ENCODE results near the gene GCNT1. TPM values are rescaled to one million over a fixed set of nuclear protein-coding genes. Genes with fewer than 3 reads are reported as not detected.
"Not testable (repeated sequence)": the region's sequence is repeated elsewhere in the genome, so short reads cannot be mapped to it uniquely, and the experiment has no call there.

Gene GCNT1
- total RNA-seq, 1 donor from 2014 or later = 13.1 TPM

DNA sequence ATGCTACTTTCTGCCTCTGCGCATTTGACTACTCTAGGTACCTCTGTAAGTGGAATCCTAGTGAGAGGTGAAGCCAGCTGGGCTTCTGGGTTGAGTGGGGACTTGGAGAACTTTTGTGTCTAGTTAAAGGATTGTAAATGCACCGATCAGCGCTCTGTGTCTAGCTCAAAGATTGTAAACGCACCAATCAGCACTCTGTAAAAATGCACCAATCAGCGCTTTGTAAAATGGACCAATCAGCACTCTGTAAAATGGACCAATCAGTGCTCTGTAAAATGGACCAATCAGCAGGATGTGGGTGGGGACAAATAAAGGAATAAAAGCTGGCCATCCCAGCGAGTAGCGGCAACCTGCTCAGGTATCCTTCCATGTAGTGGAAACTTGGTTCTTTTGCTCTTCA, 18.8 kb downstream of the GCNT1 start:
- H3K27ac Mint-ChIP-seq; H3K4me1 Mint-ChIP-seq (ENCODE audit: low read depth); H3K27me3 Mint-ChIP-seq (ENCODE audit: insufficient read depth); intact Hi-C loops (cut with micrococcal nuclease); DNase-seq (ENCODE audit: low spot score); H3K4me3 Mint-ChIP-seq: not testable (repeated sequence)
- H3K9me3 Mint-ChIP-seq = peaks cover 19% of the 10 kb centered on the region
- H3K36me3 Mint-ChIP-seq (ENCODE audit: low read depth) = peaks cover 19% of the 10 kb centered on the region

DNA sequence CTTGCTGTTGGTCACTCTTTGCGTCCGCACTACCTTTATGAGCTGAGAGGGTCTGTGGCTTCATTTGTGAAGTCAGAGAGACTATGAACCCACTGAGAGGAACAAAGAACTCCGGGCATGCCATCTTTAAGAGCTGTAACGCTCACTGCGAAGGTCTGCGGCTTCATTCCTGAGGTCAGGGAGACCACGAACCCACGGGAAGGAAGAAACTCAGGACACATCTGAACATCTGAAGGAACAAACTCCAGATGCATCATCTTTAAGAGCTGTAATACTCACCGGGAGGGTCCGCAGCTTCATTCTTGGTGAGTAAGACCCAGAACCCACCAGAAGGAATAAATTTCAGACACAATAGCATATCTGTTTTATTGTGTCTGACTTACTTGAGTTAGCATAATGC, 19.2 kb downstream of the GCNT1 start:
- H3K27ac Mint-ChIP-seq = no peak overlapping the region
- H3K27me3 Mint-ChIP-seq (ENCODE audit: insufficient read depth) = no peaks in the 10 kb centered on the region
- peaks cover 19% of the 10 kb centered on the region for H3K9me3 Mint-ChIP-seq
- no peak overlapping the region for H3K4me3 Mint-ChIP-seq
- H3K4me1 Mint-ChIP-seq (ENCODE audit: low read depth) = no peaks in the 10 kb centered on the region
- intact Hi-C loops (cut with micrococcal nuclease) = no loop called here
- peaks cover 19% of the 10 kb centered on the region for H3K36me3 Mint-ChIP-seq (ENCODE audit: low read depth)
- no peak for DNase-seq (ENCODE audit: low spot score)

DNA sequence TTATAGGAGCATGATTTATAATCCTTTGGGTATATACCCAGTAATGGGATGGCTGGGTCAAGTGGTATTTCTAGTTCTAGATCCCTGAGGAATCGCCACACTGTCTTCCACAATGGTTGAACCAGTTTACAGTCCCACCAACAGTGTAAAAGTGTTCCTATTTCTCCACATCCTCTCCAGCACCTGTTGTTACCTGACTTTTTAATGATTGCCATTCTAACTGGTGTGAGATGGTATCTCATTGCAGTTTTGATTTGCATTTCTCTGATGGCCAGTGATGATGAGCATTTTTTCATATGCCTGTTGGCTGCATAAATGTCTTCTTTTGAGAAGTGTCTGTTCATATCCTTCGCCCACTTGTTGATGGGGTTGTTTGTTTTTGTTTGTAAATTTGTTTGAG, 20.4 kb downstream of the GCNT1 start:
- H3K27ac Mint-ChIP-seq; H3K4me1 Mint-ChIP-seq (ENCODE audit: low read depth); H3K4me3 Mint-ChIP-seq; DNase-seq (ENCODE audit: low spot score); intact Hi-C loops (cut with micrococcal nuclease); H3K27me3 Mint-ChIP-seq (ENCODE audit: insufficient read depth): not testable (repeated sequence)
- peaks cover 19% of the 10 kb centered on the region for H3K9me3 Mint-ChIP-seq
- peaks cover 19% of the 10 kb centered on the region for H3K36me3 Mint-ChIP-seq (ENCODE audit: low read depth)

DNA sequence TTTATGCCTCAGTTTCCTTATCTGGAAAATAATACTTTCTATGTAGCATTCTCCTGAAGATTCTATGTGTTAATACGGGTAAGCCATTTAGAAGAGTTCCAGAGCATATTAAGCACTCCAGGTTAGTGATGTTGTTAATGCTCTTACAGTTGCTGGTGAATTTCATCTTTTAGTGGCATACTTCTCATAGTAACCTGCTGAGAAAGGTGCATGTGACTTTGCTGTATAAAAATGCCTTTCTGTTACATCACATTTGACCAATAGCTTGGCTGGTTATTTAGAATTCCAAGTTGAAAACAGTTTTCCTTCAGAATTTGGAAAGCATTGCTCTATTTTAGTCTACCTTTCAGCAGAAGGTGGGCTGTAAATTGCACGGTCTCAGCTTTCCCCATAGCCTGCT, 27.2 kb downstream of the GCNT1 start:
- Mint-ChIP-seq H3K9me3 (peaks cover 12% of the 10 kb centered on the region), H3K27ac (no peak overlapping the region), H3K36me3 (ENCODE audit: low read depth) (peaks cover 14% of the 10 kb centered on the region), H3K4me1 (ENCODE audit: low read depth) (peaks cover 19% of the 10 kb centered on the region), H3K27me3 (ENCODE audit: insufficient read depth) (no peaks in the 10 kb centered on the region), H3K4me3 (no peak overlapping the region)
- DNase-seq (ENCODE audit: low spot score) = no peak
- intact Hi-C loops (cut with micrococcal nuclease) = no loop called here

DNA sequence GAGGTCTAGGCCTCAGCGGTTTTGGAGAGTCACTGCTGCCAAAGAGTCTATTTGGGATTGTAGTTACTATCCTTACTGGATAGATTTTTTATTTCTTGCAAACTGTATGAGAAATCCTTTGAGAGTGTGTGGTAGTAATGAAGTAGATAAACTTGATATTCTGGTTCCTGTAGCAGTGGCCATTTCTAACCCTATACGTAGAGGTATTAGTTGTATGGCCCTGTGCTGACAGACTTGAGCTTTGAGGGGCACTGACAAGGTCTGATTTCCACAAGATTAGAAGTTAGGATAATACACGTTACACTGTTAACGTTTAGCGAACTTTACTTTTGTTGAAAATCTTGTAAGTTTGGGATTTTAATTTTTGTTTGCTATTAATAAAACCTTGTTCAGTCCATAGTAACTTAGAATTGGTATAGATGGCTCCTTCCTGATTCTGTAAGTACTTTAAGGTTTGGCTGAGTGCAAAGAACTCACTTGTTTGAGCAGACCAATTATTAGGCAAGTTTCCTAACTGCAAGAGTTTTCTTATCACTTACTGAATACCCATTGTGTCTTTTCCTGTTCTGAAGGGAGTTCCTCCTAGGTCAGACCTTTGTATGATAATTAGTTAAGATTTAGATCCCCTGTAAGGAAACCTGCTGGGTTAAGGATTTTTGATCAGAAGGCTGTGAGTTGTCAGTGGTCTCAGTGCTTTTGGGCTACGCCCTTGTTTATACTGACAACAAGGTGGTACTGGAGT, 31.4 kb downstream of the GCNT1 start:
- no peak overlapping the region for H3K27ac Mint-ChIP-seq
- no peak overlapping the region for H3K4me3 Mint-ChIP-seq
- peaks cover 15% of the 10 kb centered on the region for H3K9me3 Mint-ChIP-seq
- peaks cover 21% of the 10 kb centered on the region for H3K4me1 Mint-ChIP-seq (ENCODE audit: low read depth)
- H3K36me3 Mint-ChIP-seq (ENCODE audit: low read depth) = peaks cover 14% of the 10 kb centered on the region
- intact Hi-C loops (cut with micrococcal nuclease) = no loop called here
- H3K27me3 Mint-ChIP-seq (ENCODE audit: insufficient read depth) = no peaks in the 10 kb centered on the region
- no peak for DNase-seq (ENCODE audit: low spot score)

DNA sequence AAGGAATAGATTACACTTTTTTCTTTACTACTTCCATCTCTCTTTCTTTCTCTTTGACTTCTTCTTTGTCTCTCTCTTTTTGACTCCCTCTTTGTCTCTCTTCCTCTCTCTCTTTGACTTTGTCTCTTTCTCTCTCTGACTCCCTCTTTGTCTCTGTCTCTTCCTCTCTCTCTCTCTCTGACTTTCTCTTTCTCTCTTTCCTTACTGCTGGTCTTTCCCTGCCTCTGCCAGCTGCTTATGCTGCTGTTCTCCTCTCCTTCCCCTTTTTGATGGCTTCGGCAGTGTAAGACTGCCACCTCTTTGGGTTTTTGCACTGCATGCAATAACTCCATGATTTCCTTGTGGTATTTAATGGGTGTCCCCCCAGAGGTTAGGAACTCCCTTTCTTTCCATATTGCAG, 32.1 kb downstream of the GCNT1 start:
- Mint-ChIP-seq H3K9me3 (peaks cover 17% of the 10 kb centered on the region), H3K36me3 (ENCODE audit: low read depth) (peaks cover 14% of the 10 kb centered on the region), H3K27ac (peak overlapping the region; percentile 29), H3K4me1 (ENCODE audit: low read depth) (peaks cover 21% of the 10 kb centered on the region)
- intact Hi-C loops (cut with micrococcal nuclease); H3K27me3 Mint-ChIP-seq (ENCODE audit: insufficient read depth); DNase-seq (ENCODE audit: low spot score); H3K4me3 Mint-ChIP-seq: not testable (repeated sequence)

DNA sequence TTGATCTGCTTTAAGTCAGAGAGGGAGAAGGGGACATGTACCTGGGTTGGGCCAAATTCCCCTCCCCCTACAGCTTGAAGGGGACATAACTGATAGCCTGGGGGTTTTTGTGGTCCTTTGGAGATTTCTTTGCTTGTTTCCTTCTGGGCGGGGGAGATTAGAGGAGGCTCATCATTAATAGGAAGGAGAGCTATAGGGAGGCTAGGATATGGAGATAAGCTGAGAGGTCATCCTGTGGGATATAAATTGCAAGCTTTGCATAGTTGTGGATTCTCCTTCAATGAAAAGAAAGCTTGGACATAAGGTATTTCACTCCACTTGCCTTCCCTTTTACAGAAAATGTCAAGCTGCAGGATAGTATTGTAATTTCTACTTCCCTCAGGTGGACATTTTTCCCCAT, 34.5 kb downstream of the GCNT1 start:
- intact Hi-C loops (cut with micrococcal nuclease); H3K27ac Mint-ChIP-seq: not testable (repeated sequence)
- peaks cover 15% of the 10 kb centered on the region for H3K4me1 Mint-ChIP-seq (ENCODE audit: low read depth)

DNA sequence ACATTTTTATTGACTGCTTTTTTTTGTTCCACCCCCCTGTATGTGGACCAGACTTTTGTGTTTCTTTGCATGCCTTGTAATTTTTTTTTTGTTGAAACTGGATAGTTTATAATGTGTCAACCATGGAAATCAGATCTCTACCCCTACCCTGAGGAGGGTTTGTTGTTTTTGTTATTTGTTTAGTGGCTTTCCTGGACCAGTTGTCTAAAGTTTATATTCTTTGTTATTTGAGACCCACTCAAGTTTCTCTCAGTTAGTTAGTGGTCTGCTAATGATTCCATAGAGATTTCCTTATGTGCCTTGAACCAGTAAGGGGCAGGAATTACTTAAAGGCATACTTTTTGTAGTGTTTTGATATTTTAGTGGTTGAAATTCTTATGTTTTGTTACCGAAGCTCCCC, 41.1 kb downstream of the GCNT1 start:
- Mint-ChIP-seq H3K9me3 (peaks cover 5% of the 10 kb centered on the region), H3K36me3 (ENCODE audit: low read depth) (peaks cover 6% of the 10 kb centered on the region), H3K27ac (no peak overlapping the region), H3K4me3 (no peak overlapping the region), H3K4me1 (ENCODE audit: low read depth) (no peaks in the 10 kb centered on the region), H3K27me3 (ENCODE audit: insufficient read depth) (no peaks in the 10 kb centered on the region)
- intact Hi-C loops (cut with micrococcal nuclease) = no loop called here
- no peak for DNase-seq (ENCODE audit: low spot score)

More for the DNA sequence above, 34.5 kb downstream of the GCNT1 start:
- not testable (repeated sequence) for H3K4me3 Mint-ChIP-seq; DNase-seq (ENCODE audit: low spot score); H3K27me3 Mint-ChIP-seq (ENCODE audit: insufficient read depth); H3K36me3 Mint-ChIP-seq (ENCODE audit: low read depth)
- H3K9me3 Mint-ChIP-seq = peaks cover 12% of the 10 kb centered on the region

DNA sequence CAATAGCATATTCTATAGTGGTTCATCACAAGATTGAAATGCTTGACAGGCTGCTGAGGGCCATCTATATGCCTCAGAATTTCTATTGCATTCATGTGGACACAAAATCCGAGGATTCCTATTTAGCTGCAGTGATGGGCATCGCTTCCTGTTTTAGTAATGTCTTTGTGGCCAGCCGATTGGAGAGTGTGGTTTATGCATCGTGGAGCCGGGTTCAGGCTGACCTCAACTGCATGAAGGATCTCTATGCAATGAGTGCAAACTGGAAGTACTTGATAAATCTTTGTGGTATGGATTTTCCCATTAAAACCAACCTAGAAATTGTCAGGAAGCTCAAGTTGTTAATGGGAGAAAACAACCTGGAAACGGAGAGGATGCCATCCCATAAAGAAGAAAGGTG, 43.8 kb downstream of the GCNT1 start:
- Mint-ChIP-seq H3K27me3 (ENCODE audit: insufficient read depth) (peaks cover 5% of the 10 kb centered on the region), H3K27ac (no peak overlapping the region), H3K36me3 (ENCODE audit: low read depth) (peaks cover 9% of the 10 kb centered on the region), H3K9me3 (no peaks in the 10 kb centered on the region), H3K4me3 (no peak overlapping the region), H3K4me1 (ENCODE audit: low read depth) (no peaks in the 10 kb centered on the region)
- no peak for DNase-seq (ENCODE audit: low spot score)
- intact Hi-C loops (cut with micrococcal nuclease) = no loop called here

DNA sequence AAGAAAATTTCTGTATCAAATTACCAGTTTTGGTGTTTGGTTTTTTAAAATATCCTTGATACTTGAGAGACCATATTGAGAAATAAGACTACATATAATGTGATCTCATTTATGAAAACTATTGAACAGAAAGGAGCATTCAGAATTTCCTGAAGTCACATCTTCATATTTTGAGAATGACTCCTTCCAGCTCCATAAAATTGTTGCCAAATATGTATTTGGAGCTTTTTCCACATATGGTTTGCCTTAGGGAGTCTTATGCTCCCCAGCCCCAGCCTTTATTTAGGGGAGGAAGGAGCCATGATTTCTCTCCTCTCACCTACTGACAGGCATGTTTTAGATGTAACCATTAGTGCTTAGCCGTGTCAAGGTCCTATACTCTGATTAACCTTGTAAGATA, 51.1 kb downstream of the GCNT1 start:
- H3K27ac Mint-ChIP-seq = no peak overlapping the region
- peaks cover 7% of the 10 kb centered on the region for H3K9me3 Mint-ChIP-seq
- no peaks in the 10 kb centered on the region for H3K4me1 Mint-ChIP-seq (ENCODE audit: low read depth)
- no peak overlapping the region for H3K4me3 Mint-ChIP-seq
- intact Hi-C loops (cut with micrococcal nuclease) = no loop called here
- H3K27me3 Mint-ChIP-seq (ENCODE audit: insufficient read depth) = peaks cover 8% of the 10 kb centered on the region
- H3K36me3 Mint-ChIP-seq (ENCODE audit: low read depth) = peaks cover 4% of the 10 kb centered on the region
- DNase-seq (ENCODE audit: low spot score) = no peak

DNA sequence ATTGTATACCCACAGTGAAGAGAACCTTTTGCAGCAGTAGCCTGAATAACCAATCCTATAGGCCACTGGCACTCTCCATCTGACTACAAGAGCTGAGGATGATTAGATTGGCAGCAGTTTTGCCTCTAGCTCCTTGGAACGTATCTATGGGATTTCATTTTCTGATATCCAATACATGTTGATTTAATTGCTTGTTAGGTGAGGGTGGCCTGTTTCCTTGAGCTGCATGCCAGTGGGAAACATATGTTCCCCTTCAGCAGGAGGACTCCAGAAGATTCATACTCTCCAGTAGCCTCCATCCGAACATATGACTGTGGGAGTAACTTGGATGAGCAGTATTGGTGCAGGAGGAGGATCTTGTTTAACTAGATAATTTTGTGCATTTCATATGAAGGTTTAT, 51.5 kb downstream of the GCNT1 start:
- DNase-seq (ENCODE audit: low spot score) = no peak
- Mint-ChIP-seq H3K4me1 (ENCODE audit: low read depth) (no peaks in the 10 kb centered on the region), H3K36me3 (ENCODE audit: low read depth) (peaks cover 4% of the 10 kb centered on the region), H3K27ac (no peak overlapping the region), H3K4me3 (no peak overlapping the region), H3K27me3 (ENCODE audit: insufficient read depth) (peaks cover 8% of the 10 kb centered on the region), H3K9me3 (peaks cover 7% of the 10 kb centered on the region)
- intact Hi-C loops (cut with micrococcal nuclease) = no loop called here

DNA sequence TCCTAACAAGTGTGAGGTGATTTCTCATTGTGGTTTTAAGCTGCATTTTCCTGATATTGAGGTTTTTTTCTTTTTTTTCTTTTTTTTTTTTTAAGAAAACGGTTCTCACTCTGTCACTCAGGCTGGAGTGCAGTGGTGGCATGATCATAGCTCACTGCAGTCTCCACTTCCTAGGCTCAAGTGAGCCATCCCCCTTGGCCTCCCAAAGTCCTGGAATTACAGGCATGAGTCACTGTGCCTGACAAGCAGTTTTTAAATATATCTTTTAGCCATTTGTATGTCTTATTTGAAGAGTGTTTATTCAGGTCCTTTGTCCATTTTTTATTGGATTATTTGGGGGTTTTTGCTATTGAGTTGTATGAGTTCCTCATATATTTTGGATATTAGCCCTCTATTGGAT, 53.8 kb downstream of the GCNT1 start:
- no peak for DNase-seq (ENCODE audit: low spot score)
- Mint-ChIP-seq H3K27me3 (ENCODE audit: insufficient read depth) (peaks cover 3% of the 10 kb centered on the region), H3K36me3 (ENCODE audit: low read depth) (peaks cover 2% of the 10 kb centered on the region), H3K27ac (no peak overlapping the region), H3K4me3 (no peak overlapping the region), H3K4me1 (ENCODE audit: low read depth) (peaks cover 5% of the 10 kb centered on the region), H3K9me3 (peaks cover 7% of the 10 kb centered on the region)
- intact Hi-C loops (cut with micrococcal nuclease) = no loop called here

DNA sequence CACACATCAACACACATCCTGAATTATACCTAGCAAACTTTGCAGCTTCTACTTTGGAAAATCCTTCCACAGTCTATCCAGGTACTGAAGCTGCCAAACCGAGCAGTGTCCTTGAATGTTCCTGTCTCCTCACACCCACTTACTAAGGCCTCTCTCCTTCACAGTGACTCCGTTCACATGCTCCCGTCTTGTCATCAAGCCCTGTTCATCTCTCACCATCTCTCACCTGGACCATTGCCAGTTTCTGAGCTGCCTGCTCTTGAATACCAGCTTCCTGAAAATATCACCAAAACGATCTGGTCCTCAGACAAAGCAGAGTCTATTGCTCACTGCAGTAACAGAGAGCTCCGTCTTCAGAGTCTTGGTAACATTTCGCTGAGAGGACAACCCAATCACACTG, 57.4 kb downstream of the GCNT1 start:
- DNase-seq (ENCODE audit: low spot score) = no peak
- intact Hi-C loops (cut with micrococcal nuclease) = no loop called here
- Mint-ChIP-seq H3K36me3 (ENCODE audit: low read depth) (peaks cover 2% of the 10 kb centered on the region), H3K4me1 (ENCODE audit: low read depth) (peaks cover 9% of the 10 kb centered on the region), H3K4me3 (no peak overlapping the region), H3K27me3 (ENCODE audit: insufficient read depth) (peaks cover 5% of the 10 kb centered on the region), H3K9me3 (peaks cover 7% of the 10 kb centered on the region), H3K27ac (no peak overlapping the region)

DNA sequence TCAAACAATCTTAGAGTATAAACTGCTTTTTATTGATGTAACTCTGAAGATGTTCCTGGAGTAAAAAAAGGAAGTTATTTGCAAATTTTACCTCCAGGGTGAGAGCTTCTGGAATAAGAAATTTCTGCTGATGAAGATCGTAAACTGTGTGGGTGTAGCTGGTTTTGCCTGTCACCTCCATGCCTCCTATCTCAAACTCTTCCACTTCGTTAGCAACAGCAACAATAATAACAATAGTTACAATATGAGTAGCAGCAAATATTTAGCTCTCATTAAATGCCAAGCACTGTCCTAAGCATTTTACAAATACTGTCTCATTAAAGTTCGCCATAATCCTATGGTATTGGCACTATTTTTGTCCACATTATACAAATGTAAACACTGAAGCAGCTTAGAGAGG, 57.9 kb downstream of the GCNT1 start:
- H3K9me3 Mint-ChIP-seq = peaks cover 7% of the 10 kb centered on the region
- H3K36me3 Mint-ChIP-seq (ENCODE audit: low read depth) = peaks cover 2% of the 10 kb centered on the region
- DNase-seq (ENCODE audit: low spot score) = no peak
- peaks cover 5% of the 10 kb centered on the region for H3K27me3 Mint-ChIP-seq (ENCODE audit: insufficient read depth)
- peaks cover 13% of the 10 kb centered on the region for H3K4me1 Mint-ChIP-seq (ENCODE audit: low read depth)
- intact Hi-C loops (cut with micrococcal nuclease) = no loop called here
- H3K27ac Mint-ChIP-seq = no peak overlapping the region
- no peak overlapping the region for H3K4me3 Mint-ChIP-seq
